Tibial nerve (tissue), 4 donors: Measurements from ENCODE around the gene PMPCA. TPM values are rescaled to one million over a fixed set of nuclear protein-coding genes. Genes with fewer than 3 reads are reported as not detected.

Experiments
- DNase-seq, 2 donors: peaks; one replicate each; pipeline ENCODE4 v3.0.0-alpha.2; 2019; ENCODE audit warnings: low spot score in 2 of 2
- H3K27ac ChIP-seq, 4 donors: fragments of 200-600 bp; sonication (generic) in 3 of 4; one replicate each; pipeline ENCODE4 v1.5.1; 2017 to 2019; ENCODE audit warnings: mild to moderate bottlenecking in 1 of 4
- H3K27me3 ChIP-seq, 2 donors: fragments of 200-600 bp; sonication (generic) in 1 of 2; one replicate each; pipeline versions ENCODE4 v1.5.1 to v1.6.0; 2017 to 2019
- H3K36me3 ChIP-seq, 3 donors: fragments of 200-600 bp; sonication (generic); one replicate each; pipeline ENCODE4 v1.5.1; 2018 to 2019
- H3K4me1 ChIP-seq, 4 donors: fragments of 200-600 bp; sonication (generic) in 3 of 4; one replicate each; pipeline ENCODE4 v1.5.1; 2017 to 2019
- H3K4me3 ChIP-seq, 4 donors: fragments of 200-600 bp; sonication (generic) in 3 of 4; one replicate each; pipeline ENCODE4 v1.5.1; 2017 to 2019; ENCODE audit warnings: mild to moderate bottlenecking in 1 of 4, moderate library complexity in 1 of 4
- H3K9me3 ChIP-seq, 4 donors: fragments of 200-600 bp; sonication (generic) in 3 of 4; one replicate each; pipeline ENCODE4 v1.5.1; 2017 to 2019
- EP300 ChIP-seq, 2 donors: sonication (generic); formaldehyde crosslinking; IDR thresholded peaks; one replicate each; pipeline ENCODE4 v1.6.1; 2017; ENCODE audit warnings: antibody characterized with exemption in 2 of 2, mild to moderate bottlenecking in 1 of 2
- POLR2A ChIP-seq, 2 donors: fragments of 450-650 bp; IDR thresholded peaks; one replicate each; pipeline ENCODE4 v1.6.1; 2017; ENCODE audit warnings: antibody characterized with exemption in 2 of 2, mild to moderate bottlenecking in 2 of 2, moderate library complexity in 2 of 2
- WGBS, 2 donors: methylation state at CpG; one replicate each; pipeline ENCODE4 v1.1.5; 2018; 5-methylcytosine and 5-hydroxymethylcytosine counted together
- total RNA-seq, 4 donors: library from RNA; depleted of rRNA; stranded (reverse); fragments of >200 nt; gene quantifications; one replicate each; pipeline ENCODE4 v1.1.0, GENCODE V29; 2016
- TF ChIP-seq, protein P1 (sequence below), 5 experiments: fragments of 200-600 bp in 3 of 5; fragments of 450-650 bp in 2 of 5; sonication (generic) in 3 of 5; IDR thresholded peaks; one replicate each; pipeline ENCODE4 v1.5.1; 2016 to 2019; ENCODE audit warnings: antibody characterized with exemption in 5 of 5, mild to moderate bottlenecking in 3 of 5, moderate library complexity in 2 of 5

Gene PMPCA
- total RNA-seq, 4 donors from 2014 or later, result 35.6 to 42.0 (median 39.3) TPM

- Histone ChIP-seq H3K36me3 (peaks cover 0 to 63% (median 9%) of the 10 kb centered on the region in 3 donors), H3K4me1 (peaks cover 0 to 30% (median 20%) of the 10 kb centered on the region in 4 donors), H3K27ac (no peak overlapping the region), H3K27me3 (no peaks in the 10 kb centered on the region), H3K4me3 (no peak overlapping the region), H3K9me3 (no peaks in the 10 kb centered on the region)
- DNase-seq, result no peak
- 71 to 80% methylated on average over 12 to 15 of the region's 17 CpGs for WGBS, 2 donors
- TF ChIP-seq, protein P1, sequence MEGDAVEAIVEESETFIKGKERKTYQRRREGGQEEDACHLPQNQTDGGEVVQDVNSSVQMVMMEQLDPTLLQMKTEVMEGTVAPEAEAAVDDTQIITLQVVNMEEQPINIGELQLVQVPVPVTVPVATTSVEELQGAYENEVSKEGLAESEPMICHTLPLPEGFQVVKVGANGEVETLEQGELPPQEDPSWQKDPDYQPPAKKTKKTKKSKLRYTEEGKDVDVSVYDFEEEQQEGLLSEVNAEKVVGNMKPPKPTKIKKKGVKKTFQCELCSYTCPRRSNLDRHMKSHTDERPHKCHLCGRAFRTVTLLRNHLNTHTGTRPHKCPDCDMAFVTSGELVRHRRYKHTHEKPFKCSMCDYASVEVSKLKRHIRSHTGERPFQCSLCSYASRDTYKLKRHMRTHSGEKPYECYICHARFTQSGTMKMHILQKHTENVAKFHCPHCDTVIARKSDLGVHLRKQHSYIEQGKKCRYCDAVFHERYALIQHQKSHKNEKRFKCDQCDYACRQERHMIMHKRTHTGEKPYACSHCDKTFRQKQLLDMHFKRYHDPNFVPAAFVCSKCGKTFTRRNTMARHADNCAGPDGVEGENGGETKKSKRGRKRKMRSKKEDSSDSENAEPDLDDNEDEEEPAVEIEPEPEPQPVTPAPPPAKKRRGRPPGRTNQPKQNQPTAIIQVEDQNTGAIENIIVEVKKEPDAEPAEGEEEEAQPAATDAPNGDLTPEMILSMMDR (IDR thresholded peaks at IDR 0.05), result no peak
- no peak for TF ChIP-seq EP300 (IDR thresholded peaks at IDR 0.05)
- TF ChIP-seq POLR2A (IDR thresholded peaks at IDR 0.05), result no peak
These were observed 31.3 kb downstream of the PMPCA start for GRCh38 chr9:136441681-136442245.

- H3K27ac ChIP-seq, result no peak overlapping the region
- WGBS, 2 donors, result 73 to 76% methylated on average over 5 of the region's 5 CpGs
- H3K9me3 ChIP-seq, result no peaks in the 10 kb centered on the region
- peaks cover 0 to 25% (median 16%) of the 10 kb centered on the region in 4 donors for H3K4me1 ChIP-seq
- no peak for TF ChIP-seq POLR2A (IDR thresholded peaks at IDR 0.05)
- H3K36me3 ChIP-seq, result peaks cover 0 to 65% (median 14%) of the 10 kb centered on the region in 3 donors
- DNase-seq, result no peak
- H3K27me3 ChIP-seq, result no peaks in the 10 kb centered on the region
- no peak overlapping the region for H3K4me3 ChIP-seq
These were observed 31.8 kb downstream of the PMPCA start for GRCh38 chr9:136442265-136442664.

DNA sequence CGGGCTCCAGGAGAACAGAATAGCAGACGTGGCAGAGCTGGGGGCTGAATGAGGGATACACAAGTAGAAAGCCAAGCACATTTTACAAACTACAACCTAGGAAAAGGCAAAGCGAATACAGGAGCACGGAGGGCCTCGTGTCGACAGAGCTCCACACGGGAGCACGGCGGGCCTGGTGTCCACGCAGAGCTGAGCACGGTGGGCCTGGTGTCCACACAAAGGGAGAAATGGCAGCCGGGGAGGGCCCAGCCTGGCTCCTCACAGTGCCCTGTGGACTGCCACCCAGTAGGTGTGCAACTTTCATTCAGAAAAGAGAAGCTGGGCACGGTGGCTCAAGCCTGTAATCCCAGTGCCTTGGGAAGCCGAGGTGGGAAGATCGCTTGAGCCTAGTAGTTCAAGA is 32.6 kb downstream of the PMPCA start:
- no peak for TF ChIP-seq EP300 (IDR thresholded peaks at IDR 0.05)
- TF ChIP-seq, protein P1 (IDR thresholded peaks at IDR 0.05), result no peak
- TF ChIP-seq POLR2A (IDR thresholded peaks at IDR 0.05), result no peak
- Histone ChIP-seq H3K27ac (no peak overlapping the region), H3K36me3 (peaks cover 0 to 74% (median 17%) of the 10 kb centered on the region in 3 donors), H3K9me3 (no peaks in the 10 kb centered on the region), H3K4me1 (peaks cover 0 to 17% (median 8%) of the 10 kb centered on the region in 4 donors), H3K4me3 (no peak overlapping the region), H3K27me3 (no peaks in the 10 kb centered on the region)
- DNase-seq, result no peak
- 91 to 93% methylated on average over 15 of the region's 15 CpGs for WGBS, 2 donors

GRCh38 chr9:136443687-136444086 is 33.2 kb downstream of the PMPCA start:
- Histone ChIP-seq H3K9me3 (no peaks in the 10 kb centered on the region), H3K36me3 (peaks cover 0 to 80% (median 17%) of the 10 kb centered on the region in 3 donors), H3K4me3 (no peak overlapping the region), H3K27ac (no peak overlapping the region), H3K27me3 (no peaks in the 10 kb centered on the region), H3K4me1 (peaks cover 0 to 11% (median 4%) of the 10 kb centered on the region in 4 donors)
- DNase-seq, result no peak
- no peak for TF ChIP-seq POLR2A (IDR thresholded peaks at IDR 0.05)
- TF ChIP-seq EP300 (IDR thresholded peaks at IDR 0.05), result no peak
- TF ChIP-seq, protein P1 (IDR thresholded peaks at IDR 0.05), result no peak
- 92 to 93% methylated on average over 7 of the region's 7 CpGs for WGBS, 2 donors

- Histone ChIP-seq H3K4me3 (no peak overlapping the region), H3K27me3 (no peaks in the 10 kb centered on the region), H3K4me1 (peaks cover 0 to 8% (median 4%) of the 10 kb centered on the region in 4 donors), H3K36me3 (peaks cover 0 to 84% (median 17%) of the 10 kb centered on the region in 3 donors), H3K9me3 (no peaks in the 10 kb centered on the region), H3K27ac (no peak overlapping the region)
- no peak for DNase-seq
- no peak for TF ChIP-seq EP300 (IDR thresholded peaks at IDR 0.05)
- TF ChIP-seq POLR2A (IDR thresholded peaks at IDR 0.05), result no peak
- TF ChIP-seq, protein P1 (IDR thresholded peaks at IDR 0.05), result no peak
- 84 to 90% methylated on average over 20 of the region's 20 CpGs for WGBS, 2 donors
These were observed 33.6 kb downstream of the PMPCA start for GRCh38 chr9:136444102-136444501.
